ENCODE measurements around the gene DPPA4.
"Not testable (repeated sequence)": the region's sequence is repeated elsewhere in the genome, so short reads cannot be mapped to it uniquely, and the experiment has no call there.

DPPA4 gene

DNA sequence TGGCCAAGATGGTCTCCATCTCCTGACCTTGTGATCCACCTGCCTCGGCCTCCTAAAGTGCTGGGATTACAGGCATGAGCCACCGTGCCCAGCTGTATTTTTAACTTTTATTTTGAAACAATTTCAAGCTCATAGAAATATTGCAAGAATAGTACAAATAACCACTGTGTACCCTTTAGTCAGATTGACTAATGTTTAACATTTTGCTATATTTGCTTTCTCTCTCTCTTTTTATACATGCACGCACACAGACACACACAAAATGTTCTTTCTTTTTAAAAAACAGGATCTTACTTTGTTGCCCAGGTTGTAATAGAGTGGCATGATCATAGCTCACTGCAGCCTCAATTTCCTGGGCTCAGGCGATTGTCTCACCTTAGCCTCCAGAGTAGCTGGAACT lies 25.5 kb upstream of the DPPA4 start:
- no peak for TF ChIP-seq MYC (IDR thresholded peaks at IDR 0.05; ENCODE audit: low read depth, low read length)
- TF ChIP-seq, protein P1, sequence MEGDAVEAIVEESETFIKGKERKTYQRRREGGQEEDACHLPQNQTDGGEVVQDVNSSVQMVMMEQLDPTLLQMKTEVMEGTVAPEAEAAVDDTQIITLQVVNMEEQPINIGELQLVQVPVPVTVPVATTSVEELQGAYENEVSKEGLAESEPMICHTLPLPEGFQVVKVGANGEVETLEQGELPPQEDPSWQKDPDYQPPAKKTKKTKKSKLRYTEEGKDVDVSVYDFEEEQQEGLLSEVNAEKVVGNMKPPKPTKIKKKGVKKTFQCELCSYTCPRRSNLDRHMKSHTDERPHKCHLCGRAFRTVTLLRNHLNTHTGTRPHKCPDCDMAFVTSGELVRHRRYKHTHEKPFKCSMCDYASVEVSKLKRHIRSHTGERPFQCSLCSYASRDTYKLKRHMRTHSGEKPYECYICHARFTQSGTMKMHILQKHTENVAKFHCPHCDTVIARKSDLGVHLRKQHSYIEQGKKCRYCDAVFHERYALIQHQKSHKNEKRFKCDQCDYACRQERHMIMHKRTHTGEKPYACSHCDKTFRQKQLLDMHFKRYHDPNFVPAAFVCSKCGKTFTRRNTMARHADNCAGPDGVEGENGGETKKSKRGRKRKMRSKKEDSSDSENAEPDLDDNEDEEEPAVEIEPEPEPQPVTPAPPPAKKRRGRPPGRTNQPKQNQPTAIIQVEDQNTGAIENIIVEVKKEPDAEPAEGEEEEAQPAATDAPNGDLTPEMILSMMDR (IDR thresholded peaks at IDR 0.05; ENCODE audit: low read depth, low read length), result no peak
- TF ChIP-seq, protein P2, sequence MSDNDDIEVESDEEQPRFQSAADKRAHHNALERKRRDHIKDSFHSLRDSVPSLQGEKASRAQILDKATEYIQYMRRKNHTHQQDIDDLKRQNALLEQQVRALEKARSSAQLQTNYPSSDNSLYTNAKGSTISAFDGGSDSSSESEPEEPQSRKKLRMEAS (IDR thresholded peaks at IDR 0.05; ENCODE audit: low read depth, low read length), result no peak
- no peak for TF ChIP-seq POLR2A (IDR thresholded peaks at IDR 0.05; ENCODE audit: extremely low read depth, insufficient read length)
- H3K4me3 ChIP-seq (ENCODE audit: low read depth, low read length), result no peak overlapping the region
- no peak for DNase-seq (ENCODE audit: low read depth)

DNA sequence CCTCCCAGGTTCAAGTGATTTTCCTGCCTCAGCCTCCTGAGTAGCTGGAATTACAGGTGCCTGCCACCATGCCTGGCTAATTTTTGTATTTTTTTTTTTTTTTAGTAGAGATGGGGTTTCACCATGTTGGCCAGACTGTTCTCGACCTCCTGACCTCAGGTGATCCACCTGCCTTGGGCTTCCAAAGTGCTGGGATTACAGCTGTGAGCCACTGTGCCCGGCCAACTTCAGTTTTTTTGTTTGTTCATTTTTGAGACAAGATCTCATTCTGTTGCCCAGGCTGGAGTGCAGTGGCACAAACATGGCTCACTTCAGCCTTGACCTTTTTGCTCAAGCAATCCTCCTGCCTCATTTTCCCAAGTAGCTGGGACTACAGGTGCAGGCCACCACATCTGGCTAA lies 21.5 kb upstream of the DPPA4 start:
- not testable (repeated sequence) for DNase-seq (ENCODE audit: low read depth)

DNA sequence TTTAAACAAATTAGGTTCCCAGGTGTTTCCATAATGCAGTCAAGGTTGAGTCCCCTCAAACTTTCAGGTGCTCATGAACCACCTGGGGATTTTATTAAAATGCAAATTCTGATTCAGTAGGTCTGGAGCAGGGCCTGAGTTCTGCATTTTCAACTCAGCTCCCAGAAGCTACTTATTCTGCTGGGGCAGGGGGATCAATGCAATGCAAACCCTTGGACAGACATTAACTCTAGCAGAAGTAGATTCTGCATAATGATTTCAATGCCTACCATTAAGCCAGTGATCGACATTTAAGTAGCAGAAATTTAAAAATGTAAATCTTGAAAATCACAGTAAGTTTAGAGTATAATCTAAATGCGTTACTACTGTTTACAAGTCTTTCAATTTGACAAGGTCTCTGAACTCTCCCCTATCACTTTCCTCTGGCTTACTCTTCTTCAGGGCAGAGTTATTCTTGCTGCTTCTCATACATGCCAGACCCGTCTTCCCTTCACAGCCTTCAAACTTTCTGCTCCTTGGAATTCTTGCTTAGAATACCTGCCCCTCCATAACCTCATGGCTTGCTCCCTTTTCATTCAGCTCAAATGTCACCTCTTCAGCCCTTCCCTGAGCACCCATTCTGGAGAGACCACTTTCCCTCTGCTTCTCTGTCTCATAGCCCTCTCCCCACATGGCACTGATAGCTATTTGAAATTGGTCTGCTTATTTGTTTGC lies 19.3 kb upstream of the DPPA4 start:
- H3K4me3 ChIP-seq (ENCODE audit: low read depth, low read length), result no peak overlapping the region
- TF ChIP-seq, protein P2 (IDR thresholded peaks at IDR 0.05; ENCODE audit: low read depth, low read length), result no peak
- TF ChIP-seq POLR2A (IDR thresholded peaks at IDR 0.05; ENCODE audit: extremely low read depth, insufficient read length), result no peak
- no peak for TF ChIP-seq MYC (IDR thresholded peaks at IDR 0.05; ENCODE audit: low read depth, low read length)
- TF ChIP-seq, protein P1 (IDR thresholded peaks at IDR 0.05; ENCODE audit: low read depth, low read length), result no peak
- no peak for DNase-seq (ENCODE audit: low read depth)

More for the DNA sequence above, 21.5 kb upstream of the DPPA4 start:
- not testable (repeated sequence) for H3K4me3 ChIP-seq (ENCODE audit: low read depth, low read length)

DNA sequence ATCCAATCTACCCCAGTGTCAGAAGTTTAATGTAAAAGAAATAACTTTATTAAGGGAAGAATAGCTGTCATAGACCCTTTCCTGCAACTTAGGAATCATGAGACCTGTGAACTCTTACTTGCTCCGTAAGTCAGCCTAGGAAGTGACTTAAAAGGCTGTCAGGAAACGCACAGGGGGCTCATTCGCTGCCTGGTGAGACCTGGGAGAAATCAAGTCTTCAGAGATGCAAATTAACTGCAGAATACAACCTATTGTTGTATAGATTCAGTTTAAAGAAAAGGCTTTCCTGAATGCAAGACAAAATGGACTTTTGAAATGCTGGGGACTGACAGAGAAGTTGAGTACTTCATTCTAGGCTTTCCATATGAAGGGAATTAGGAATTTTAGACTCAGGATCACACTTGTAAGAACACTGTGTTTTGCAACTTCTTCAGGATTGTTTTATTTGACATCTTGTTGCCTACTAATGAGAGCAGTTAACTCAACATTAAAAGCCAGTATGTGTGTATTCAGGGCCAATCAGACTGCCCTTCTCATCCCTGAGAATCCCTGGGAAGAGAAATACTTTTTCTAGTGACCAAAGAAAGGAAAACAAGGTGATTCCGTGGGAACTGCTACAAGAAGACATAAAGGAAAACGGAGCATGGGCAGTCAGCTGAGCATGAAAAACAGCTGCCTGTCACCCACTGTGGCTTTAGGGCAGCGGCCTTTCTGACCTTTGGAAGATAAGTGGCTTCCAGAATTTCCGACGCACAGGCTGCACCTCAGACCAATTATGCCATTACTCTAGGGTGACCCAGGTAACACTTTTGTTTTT lies 18.5 kb upstream of the DPPA4 start:
- no peak overlapping the region for H3K4me3 ChIP-seq (ENCODE audit: low read depth, low read length)
- DNase-seq (ENCODE audit: low read depth), result no peak
- TF ChIP-seq MYC (IDR thresholded peaks at IDR 0.05; ENCODE audit: low read depth, low read length) (no peak), POLR2A (IDR thresholded peaks at IDR 0.05; ENCODE audit: extremely low read depth, insufficient read length) (no peak)
- TF ChIP-seq, protein P1 (IDR thresholded peaks at IDR 0.05; ENCODE audit: low read depth, low read length), result no peak
- TF ChIP-seq, protein P2 (IDR thresholded peaks at IDR 0.05; ENCODE audit: low read depth, low read length), result no peak

DNA sequence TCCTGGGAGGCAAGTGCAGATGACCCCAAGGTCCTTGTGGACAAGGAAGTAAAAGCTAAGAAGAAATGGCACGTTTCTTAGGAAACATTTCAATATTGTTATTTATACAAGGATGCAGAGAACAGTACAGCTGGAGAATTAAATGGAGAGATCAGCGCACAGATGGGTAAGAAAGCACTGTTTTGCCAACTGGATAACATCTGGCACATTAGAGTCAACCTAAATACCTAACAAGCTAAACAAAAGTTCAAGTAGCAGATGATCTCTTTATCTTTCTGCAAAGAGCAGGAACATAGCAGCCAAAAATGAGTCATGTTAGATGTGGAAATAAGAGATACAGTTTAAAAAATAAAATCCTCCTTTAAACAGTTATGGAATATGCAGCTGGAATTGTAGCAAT lies 15.7 kb upstream of the DPPA4 start:
- no peak overlapping the region for H3K4me3 ChIP-seq (ENCODE audit: low read depth, low read length)
- no peak for DNase-seq (ENCODE audit: low read depth)
- no peak for TF ChIP-seq MYC (IDR thresholded peaks at IDR 0.05; ENCODE audit: low read depth, low read length)
- TF ChIP-seq POLR2A (IDR thresholded peaks at IDR 0.05; ENCODE audit: extremely low read depth, insufficient read length), result no peak
- TF ChIP-seq, protein P2 (IDR thresholded peaks at IDR 0.05; ENCODE audit: low read depth, low read length), result no peak
- TF ChIP-seq, protein P1 (IDR thresholded peaks at IDR 0.05; ENCODE audit: low read depth, low read length), result no peak

DNA sequence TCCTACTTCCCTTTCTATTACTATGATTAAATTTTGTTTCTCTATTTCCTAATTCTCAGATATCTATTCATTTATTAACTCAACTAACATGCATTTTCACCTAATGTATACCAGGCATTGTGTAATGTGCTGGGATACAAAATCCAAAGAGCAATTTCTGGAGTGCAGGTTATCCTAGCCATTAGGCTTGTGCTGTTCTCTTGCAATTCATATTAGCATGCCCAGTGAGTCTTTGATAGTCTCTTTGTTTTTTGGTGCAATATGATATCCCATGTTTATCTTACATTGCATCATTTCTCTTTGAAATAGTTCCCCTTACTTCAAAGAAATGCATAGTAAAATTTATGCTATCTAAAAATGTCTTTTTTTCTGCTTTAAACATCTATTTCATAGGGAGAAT lies 13.9 kb upstream of the DPPA4 start:
- no peak for TF ChIP-seq MYC (IDR thresholded peaks at IDR 0.05; ENCODE audit: low read depth, low read length)
- TF ChIP-seq POLR2A (IDR thresholded peaks at IDR 0.05; ENCODE audit: extremely low read depth, insufficient read length), result no peak
- TF ChIP-seq, protein P2 (IDR thresholded peaks at IDR 0.05; ENCODE audit: low read depth, low read length), result no peak
- TF ChIP-seq, protein P1 (IDR thresholded peaks at IDR 0.05; ENCODE audit: low read depth, low read length), result no peak
- no peak for DNase-seq (ENCODE audit: low read depth)
- H3K4me3 ChIP-seq (ENCODE audit: low read depth, low read length), result no peak overlapping the region

Measured in NB4 (cell line).